HCT116 (cell line): ENCODE results near the gene LAMTOR1. TPM values are rescaled to one million over a fixed set of nuclear protein-coding genes. Genes with fewer than 3 reads are reported as not detected.
"Not testable (repeated sequence)": the region's sequence is repeated elsewhere in the genome, so short reads cannot be mapped to it uniquely, and the experiment has no call there.

Experiments used
- ATAC-seq: fragments of 200-7000 bp; cut with Tn5 transposase; 2 replicates; pipeline ENCODE4 v1.9.1; 2020; ENCODE audit warnings: mild to moderate bottlenecking, moderate library complexity
- BruUV-seq: library from RNA; stranded (reverse); fragments of 400-500 nt; replicated peaks from 2 replicates; lab custom pipeline; 2021; lab: Mats Ljungman, UMichigan
- CTCF ChIA-PET: fragments of 300-600 bp; sonication (Branson Sonifier 250); formaldehyde crosslinking; loops from one replicate; lab custom pipeline; 2021; ENCODE audit warnings: antibody characterized with exemption; lab: Charles Lee
- POLR2A ChIA-PET: fragments of 300-600, 350-600 bp; sonication (Branson Sonifier 250); formaldehyde crosslinking; loops from one replicate; lab custom pipeline; 2021; ENCODE audit warnings: antibody characterized with exemption; lab: Charles Lee
- RAD21 ChIA-PET, 2 experiments: fragments of 300-600 bp; sonication (Branson Sonifier 250); formaldehyde crosslinking; loops; one replicate each; lab custom pipeline; 2023; ENCODE audit warnings: low total read pairs in 2 of 2; ENCODE audit not compliant: uncharacterized antibody in 2 of 2, unreplicated experiment in 2 of 2, low non-redundant PET in 1 of 2; lab: Charles Lee
- DNase-seq: peaks from one replicate; pipeline ENCODE4 v3.0.0-alpha.2; 2010; ENCODE audit warnings: low read depth, low spot score
- H2AFZ ChIP-seq: fragments of 200-600 bp; shearing (Covaris generic), sonication (generic); 2 replicates; pipeline ENCODE4 v1.6.1; 2017; ENCODE audit warnings: low read depth, mixed run types, mixed read lengths, antibody characterized with exemption, low read length; ENCODE audit not compliant: poor library complexity, severe bottlenecking
- H3K27ac ChIP-seq: 2 replicates; pipeline ENCODE4 v1.5.1; 2012; ENCODE audit warnings: low read depth, low read length
- H3K27me3 ChIP-seq: fragments of 200-600 bp; sonication (generic); 2 replicates; pipeline ENCODE4 v1.6.1; 2016; ENCODE audit warnings: mixed run types, low read length, mixed read lengths; ENCODE audit not compliant: insufficient read depth
- H3K36me3 ChIP-seq, 2 experiments: fragments of 200-500 bp in 1 of 2; fragments of 200-600 bp in 1 of 2; sonication (Bioruptor generic) in 1 of 2; sonication (generic) in 1 of 2; 2 replicates each; pipeline versions ENCODE4 v1.5.1 to v1.6.1; 2014 to 2016; ENCODE audit warnings: low read length in 2 of 2, inconsistent platforms in 1 of 2, mixed read lengths in 1 of 2, mixed run types in 1 of 2; ENCODE audit not compliant: insufficient read depth in 2 of 2, control insufficient read depth in 1 of 2
- H3K4me1 ChIP-seq, 2 experiments: fragments of 200-600 bp in 1 of 2; sonication (generic) in 1 of 2; 2 replicates each; pipeline versions ENCODE4 v1.5.1 to v1.6.1; 2012 to 2017; ENCODE audit warnings: low read length in 2 of 2, inconsistent platforms in 1 of 2, mild to moderate bottlenecking in 1 of 2, mixed read lengths in 1 of 2, mixed run types in 1 of 2, moderate library complexity in 1 of 2; ENCODE audit not compliant: insufficient read depth in 2 of 2, control insufficient read depth in 1 of 2
- H3K4me2 ChIP-seq: fragments of 200-600 bp; sonication (generic); 2 replicates; pipeline ENCODE4 v1.6.1; 2017; ENCODE audit warnings: mixed run types, low read length, mixed read lengths
- H3K4me3 ChIP-seq, 2 experiments: fragments of 200-600 bp in 1 of 2; sonication (generic) in 1 of 2; replicated peaks in 1 of 2; 2 replicates each; pipeline ENCODE4 v1.5.1; 2011 to 2016; ENCODE audit warnings: low read length in 2 of 2, control low read depth in 1 of 2, low read depth in 1 of 2, mild to moderate bottlenecking in 1 of 2, mixed read lengths in 1 of 2, mixed run types in 1 of 2
- H3K79me2 ChIP-seq: fragments of 200-600 bp; sonication (generic); 2 replicates; pipeline ENCODE4 v1.6.1; 2017; ENCODE audit warnings: mild to moderate bottlenecking, mixed run types, low read length, moderate library complexity, mixed read lengths; ENCODE audit not compliant: insufficient read depth
- H3K9ac ChIP-seq: fragments of 200-600 bp; sonication (generic); 2 replicates; pipeline ENCODE4 v1.6.1; 2016; ENCODE audit warnings: low read length, mixed read lengths
- H3K9me2 ChIP-seq: fragments of 200-600 bp; sonication (generic), shearing (Covaris generic); 2 replicates; pipeline ENCODE4 v1.6.1; 2017; ENCODE audit warnings: mixed run types, mild to moderate bottlenecking, moderate library complexity; ENCODE audit not compliant: insufficient read depth
- H3K9me3 ChIP-seq, 2 experiments: fragments of 200-500 bp in 1 of 2; fragments of 200-600 bp in 1 of 2; sonication (Bioruptor generic) in 1 of 2; sonication (generic) in 1 of 2; 2 replicates each; pipeline ENCODE4 v1.6.1; 2014 to 2017; ENCODE audit warnings: low read length in 2 of 2, mixed read lengths in 2 of 2, inconsistent platforms in 1 of 2, low read depth in 1 of 2, mild to moderate bottlenecking in 1 of 2, mixed run types in 1 of 2, moderate library complexity in 1 of 2; ENCODE audit not compliant: control insufficient read depth in 1 of 2, insufficient read depth in 1 of 2
- H4K20me1 ChIP-seq: fragments of 200-600 bp; sonication (generic), shearing (Covaris generic); 2 replicates; pipeline ENCODE4 v1.6.1; 2017; ENCODE audit warnings: mixed run types, mild to moderate bottlenecking, moderate library complexity; ENCODE audit not compliant: insufficient read depth
- ATF3 ChIP-seq: IDR thresholded peaks from 2 replicates; pipeline ENCODE4 v1.6.1; 2012
- CBX3 ChIP-seq: IDR thresholded peaks from 2 replicates; pipeline ENCODE4 v1.6.1; 2012; ENCODE audit warnings: low read depth
- CEBPB ChIP-seq: IDR thresholded peaks from 2 replicates; pipeline ENCODE4 v1.6.1; 2012; ENCODE audit warnings: low read depth
- CTCF ChIP-seq, 3 experiments: fragments of 200-600 bp in 1 of 3; sonication (generic) in 1 of 3; IDR thresholded peaks in 2 of 3; conservative IDR thresholded peaks in 1 of 3; 2 replicates each; pipeline ENCODE4 v1.5.1; 2012 to 2017; ENCODE audit warnings: low read depth in 2 of 3, low read length in 2 of 3, antibody characterized with exemption in 1 of 3, borderline replicate concordance in 1 of 3, control low read depth in 1 of 3, mild to moderate bottlenecking in 1 of 3, mixed read lengths in 1 of 3, mixed run types in 1 of 3, moderate library complexity in 1 of 3; ENCODE audit not compliant: insufficient read depth in 1 of 3
- ELF1 ChIP-seq: IDR thresholded peaks from 2 replicates; pipeline ENCODE4 v1.6.1; 2012; ENCODE audit warnings: low read depth, borderline replicate concordance
- JUND ChIP-seq: IDR thresholded peaks from 2 replicates; pipeline ENCODE4 v1.6.1; 2012
- POLR2AphosphoS5 ChIP-seq: IDR thresholded peaks from 2 replicates; pipeline ENCODE4 v1.6.1; 2011; ENCODE audit warnings: mild to moderate bottlenecking, low read depth, low read length, moderate library complexity
- SIN3A ChIP-seq: IDR thresholded peaks from 2 replicates; pipeline ENCODE4 v1.6.1; 2012; ENCODE audit warnings: low read depth
- SP1 ChIP-seq: IDR thresholded peaks from 2 replicates; pipeline ENCODE4 v1.6.1; 2012; ENCODE audit warnings: low read depth
- YY1 ChIP-seq: IDR thresholded peaks from 2 replicates; pipeline ENCODE4 v1.6.1; 2011; ENCODE audit warnings: low read length, low read depth, moderate library complexity, mild to moderate bottlenecking; ENCODE audit not compliant: insufficient replicate concordance; ENCODE audit errors: extremely low read depth
- ZFX ChIP-seq: fragments of 450-650 bp; IDR thresholded peaks from 2 replicates; pipeline ENCODE4 v1.6.1; 2017
- ZNF274 ChIP-seq: fragments of 200-500 bp; sonication (Bioruptor generic); IDR thresholded peaks from 2 replicates; pipeline ENCODE4 v1.6.1; 2014; ENCODE audit warnings: mild to moderate bottlenecking, low read depth, low read length, inconsistent platforms
- intact Hi-C: fragments of 100-400 bp; cut with micrococcal nuclease; formaldehyde crosslinking; loops from 2 replicates; pipeline ENCODE4 v1.10.0; 2022
- total RNA-seq: library from RNA; stranded (reverse); gene quantifications from one replicate; pipeline ENCODE4 v1.2.1, GENCODE V29; 2021; ENCODE audit not compliant: unreplicated experiment
- TF ChIP-seq, protein P1 (sequence below): IDR thresholded peaks from 2 replicates; pipeline ENCODE4 v1.6.1; 2012

LAMTOR1 gene
- total RNA-seq, 1 experiment from 2014 or later = 63.9 TPM

- ChIA-PET RAD21 (interaction anchor here in 1 of 2 experiments (2.1 kb wide), 1 partner anchor 120 kb away, joined by 8 read pairs; no protein-coding TSS in a partner anchor), POLR2A (no interaction called here), CTCF (interaction anchor here (0.7 to 2.8 kb wide), 9 partner anchors 8 to 289 kb away, joined by 3 to 30 read pairs (median 3); partner anchors contain the start of genes CLPB and XNDC1N)
- Histone ChIP-seq H3K27ac (no peak overlapping the region), H3K4me1 (peaks cover 0 to 14% of the 10 kb centered on the region in 2 experiments; a peak in 1 of 4 replicates), H3K79me2 (no peaks in the 10 kb centered on the region), H4K20me1 (no peaks in the 10 kb centered on the region), H3K9me3 (no peaks in the 10 kb centered on the region), H3K9ac (no peak overlapping the region), H3K9me2 (no peaks in the 10 kb centered on the region), H3K4me3 (no peak overlapping the region), H2AFZ (no peak overlapping the region), H3K27me3 (no peaks in the 10 kb centered on the region), H3K36me3 (no peaks in the 10 kb centered on the region), H3K4me2 (no peak overlapping the region)
- no TSS peak for BruUV-seq
- DNase-seq (no peak), ATAC-seq (no peak)
- TF ChIP-seq ATF3 (no peak), ELF1 (no peak), YY1 (no peak), ZFX (no peak), SIN3A (no peak), JUND (no peak), POLR2AphosphoS5 (no peak), CTCF (IDR thresholded peaks at IDR 0.05 in 2 of 3, conservative IDR thresholded peaks at IDR 0.05 in 1 of 3; ENCODE audit: borderline replicate concordance in 1 of 3, insufficient read depth in 1 of 3, low read depth in 2 of 3, low read length in 2 of 3) (no peak), ZNF274 (no peak), CBX3 (no peak), CEBPB (no peak), SP1 (no peak)
- TF ChIP-seq, protein P1, sequence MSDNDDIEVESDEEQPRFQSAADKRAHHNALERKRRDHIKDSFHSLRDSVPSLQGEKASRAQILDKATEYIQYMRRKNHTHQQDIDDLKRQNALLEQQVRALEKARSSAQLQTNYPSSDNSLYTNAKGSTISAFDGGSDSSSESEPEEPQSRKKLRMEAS = no peak
- intact Hi-C loops = loop anchor here (1.0 kb wide), 1 partner anchor 120 kb away; no protein-coding TSS in a partner anchor
Measured at GRCh38 chr11:72144807-72145565, 41.9 kb upstream of the LAMTOR1 start.

GRCh38 chr11:72142543-72142942 lies 39.4 kb upstream of the LAMTOR1 start:
- H4K20me1 ChIP-seq, H3K36me3 ChIP-seq, BruUV-seq, H3K27ac ChIP-seq, H3K79me2 ChIP-seq, RAD21 ChIA-PET, H3K9me3 ChIP-seq, H3K9me2 ChIP-seq, POLR2A ChIA-PET, H3K9ac ChIP-seq, H3K4me2 ChIP-seq, DNase-seq, H3K27me3 ChIP-seq, intact Hi-C loops, H3K4me3 ChIP-seq, H2AFZ ChIP-seq, ATAC-seq, CTCF ChIA-PET: not testable (repeated sequence)
- H3K4me1 ChIP-seq = peaks cover 0 to 14% of the 10 kb centered on the region in 2 experiments; a peak in 1 of 4 replicates
